Measurements from ENCODE around the gene OR5T3.
"Not testable (repeated sequence)": the region's sequence is repeated elsewhere in the genome, so short reads cannot be mapped to it uniquely, and the experiment has no call there.

Gene OR5T3

DNA sequence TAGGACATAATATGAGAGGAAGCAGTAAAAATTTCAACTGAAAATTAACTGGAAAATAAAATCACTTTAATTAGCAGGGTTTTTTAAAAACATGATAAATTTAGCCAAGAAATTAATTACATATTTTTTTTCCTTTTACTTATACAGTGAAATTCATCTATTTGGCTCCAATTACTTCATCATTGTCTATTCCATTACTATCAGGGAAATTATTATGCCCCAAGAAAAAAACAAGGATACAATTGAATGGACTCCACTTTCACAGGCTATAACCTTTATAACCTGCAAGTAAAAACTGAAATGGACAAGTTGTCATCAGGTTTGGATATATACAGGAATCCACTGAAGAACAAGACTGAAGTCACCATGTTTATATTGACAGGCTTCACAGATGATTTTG, at the start of gene OR5T3:
Gene OR5T3, plus strand, starts transcription at position 301 of the 400 bp plus-strand sequence. Its CDS starts 0 bp downstream, at position 301.
- DNase-seq (ENCODE audit: low read depth) = no peak
- no peak within 1 kb of the TSS for H3K4me3 ChIP-seq (replicated peaks; ENCODE audit: low read depth, low read length)
- TF ChIP-seq, protein P1, sequence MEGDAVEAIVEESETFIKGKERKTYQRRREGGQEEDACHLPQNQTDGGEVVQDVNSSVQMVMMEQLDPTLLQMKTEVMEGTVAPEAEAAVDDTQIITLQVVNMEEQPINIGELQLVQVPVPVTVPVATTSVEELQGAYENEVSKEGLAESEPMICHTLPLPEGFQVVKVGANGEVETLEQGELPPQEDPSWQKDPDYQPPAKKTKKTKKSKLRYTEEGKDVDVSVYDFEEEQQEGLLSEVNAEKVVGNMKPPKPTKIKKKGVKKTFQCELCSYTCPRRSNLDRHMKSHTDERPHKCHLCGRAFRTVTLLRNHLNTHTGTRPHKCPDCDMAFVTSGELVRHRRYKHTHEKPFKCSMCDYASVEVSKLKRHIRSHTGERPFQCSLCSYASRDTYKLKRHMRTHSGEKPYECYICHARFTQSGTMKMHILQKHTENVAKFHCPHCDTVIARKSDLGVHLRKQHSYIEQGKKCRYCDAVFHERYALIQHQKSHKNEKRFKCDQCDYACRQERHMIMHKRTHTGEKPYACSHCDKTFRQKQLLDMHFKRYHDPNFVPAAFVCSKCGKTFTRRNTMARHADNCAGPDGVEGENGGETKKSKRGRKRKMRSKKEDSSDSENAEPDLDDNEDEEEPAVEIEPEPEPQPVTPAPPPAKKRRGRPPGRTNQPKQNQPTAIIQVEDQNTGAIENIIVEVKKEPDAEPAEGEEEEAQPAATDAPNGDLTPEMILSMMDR (IDR thresholded peaks at IDR 0.05; ENCODE audit: low read length, missing control alignments) = no peak

- TF ChIP-seq, protein P1 (IDR thresholded peaks at IDR 0.05; ENCODE audit: low read length, missing control alignments) = no peak
- DNase-seq (ENCODE audit: low read depth) = no peak
- H3K4me3 ChIP-seq (replicated peaks; ENCODE audit: low read depth, low read length) = no peak overlapping the region
Measured at GRCh38 chr11:56207790-56208189, 44.3 kb upstream of the OR5T3 start.

DNA sequence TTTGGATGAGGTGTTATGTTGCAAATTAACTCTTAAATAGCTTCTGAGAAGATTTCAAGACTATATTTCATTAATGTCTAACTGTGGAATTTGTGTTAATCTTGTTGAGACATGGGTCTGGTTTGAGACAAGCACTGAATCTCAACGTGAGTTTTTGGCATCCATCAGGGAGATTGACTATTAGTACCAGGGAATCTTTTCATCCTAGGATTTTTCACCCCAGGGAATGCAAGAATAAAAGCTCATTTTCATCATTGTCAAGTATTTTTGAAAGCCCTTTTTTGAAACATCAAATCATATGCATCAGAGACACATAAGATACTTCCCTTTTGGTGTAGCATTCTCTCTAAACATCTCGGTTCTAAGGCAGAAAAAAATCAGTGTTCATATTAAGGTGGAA, 37.5 kb upstream of the OR5T3 start:
- no peak overlapping the region for H3K4me3 ChIP-seq (replicated peaks; ENCODE audit: low read depth, low read length)
- DNase-seq (ENCODE audit: low read depth) = no peak
- TF ChIP-seq, protein P1 (IDR thresholded peaks at IDR 0.05; ENCODE audit: low read length, missing control alignments) = no peak

DNA sequence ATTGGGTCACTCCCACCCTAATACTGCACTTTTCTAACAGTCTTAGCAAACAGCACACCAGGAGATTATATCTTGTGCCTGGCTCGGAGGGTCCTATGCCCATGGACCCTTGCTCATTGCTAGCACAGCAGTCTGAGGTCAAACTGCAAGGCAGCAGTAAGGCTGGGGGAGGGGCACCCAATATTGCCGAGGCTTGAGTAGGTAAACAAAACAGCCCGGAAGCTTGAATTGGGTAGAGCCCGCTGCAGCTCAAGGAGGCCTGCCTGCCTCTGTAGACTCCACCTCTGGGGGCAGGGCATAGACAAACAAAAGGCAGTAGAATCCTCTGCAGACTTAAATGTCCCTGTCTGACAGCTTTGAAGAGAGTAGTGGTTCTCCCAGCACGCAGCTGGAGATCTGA, 32.3 kb upstream of the OR5T3 start:
- H3K4me3 ChIP-seq (replicated peaks; ENCODE audit: low read depth, low read length); DNase-seq (ENCODE audit: low read depth): not testable (repeated sequence)

GRCh38 chr11:56234155-56234554, 17.9 kb upstream of the OR5T3 start, which contains the start of gene OR5T2:
Gene OR5T2 (minus strand): TSS chr11:56234255. CDS start chr11:56233062, 1,193 bp downstream.
- TF ChIP-seq, protein P1 (IDR thresholded peaks at IDR 0.05; ENCODE audit: low read length, missing control alignments) = no peak

GRCh38 chr11:56271092-56271491, 19.0 kb downstream of the OR5T3 start:
- TF ChIP-seq, protein P1 (IDR thresholded peaks at IDR 0.05; ENCODE audit: low read length, missing control alignments) = no peak
- no peak overlapping the region for H3K4me3 ChIP-seq (replicated peaks; ENCODE audit: low read depth, low read length)
- no peak for DNase-seq (ENCODE audit: low read depth)

More at GRCh38 chr11:56234155-56234554, 17.9 kb upstream of the OR5T3 start, which contains the start of gene OR5T2:
- no peak within 1 kb of the TSS for H3K4me3 ChIP-seq (replicated peaks; ENCODE audit: low read depth, low read length)
- no peak for DNase-seq (ENCODE audit: low read depth)

GRCh38 chr11:56273854-56274253, 21.8 kb downstream of the OR5T3 start, which contains the start of gene OR5T1:
Gene OR5T1 (plus strand): TSS chr11:56274154. CDS start chr11:56275639, 1,485 bp downstream.
- no peak within 1 kb of the TSS for H3K4me3 ChIP-seq (replicated peaks; ENCODE audit: low read depth, low read length)
- TF ChIP-seq, protein P1 (IDR thresholded peaks at IDR 0.05; ENCODE audit: low read length, missing control alignments) = no peak
- no peak for DNase-seq (ENCODE audit: low read depth)
